Cardiac muscle cell (in vitro differentiated cells and primary cell): ENCODE results near the gene IQGAP2. TPM values are rescaled to one million over a fixed set of nuclear protein-coding genes. Genes with fewer than 3 reads are reported as not detected.

ENCODE experiments used
- DNase-seq, 2 donors: peaks; one replicate each; pipeline versions ENCODE4 v3.0.0 to v3.0.0-alpha.2; 2010 to 2017; ENCODE audit warnings: low read depth in 1 of 2, low spot score in 1 of 2
- H3K27ac ChIP-seq: fragments of 200-600 bp; sonication (generic); 2 replicates; pipeline ENCODE4 v1.5.1; 2016
- H3K27me3 ChIP-seq: fragments of 200-600 bp; sonication (generic); 2 replicates; pipeline ENCODE4 v1.6.0; 2016; ENCODE audit warnings: control low read depth
- H3K36me3 ChIP-seq: fragments of 200-600 bp; sonication (generic); 2 replicates; pipeline ENCODE4 v1.5.1; 2016; ENCODE audit warnings: control low read depth
- H3K4me1 ChIP-seq: fragments of 200-600 bp; sonication (generic); 2 replicates; pipeline ENCODE4 v1.8.1; 2017; ENCODE audit warnings: low read depth, mild to moderate bottlenecking, mixed run types
- H3K4me3 ChIP-seq: fragments of 200-600 bp; sonication (generic); 2 replicates; pipeline ENCODE4 v1.5.1; 2016; ENCODE audit warnings: mild to moderate bottlenecking
- H3K9me3 ChIP-seq: fragments of 200-600 bp; sonication (generic); 2 replicates; pipeline ENCODE4 v1.5.1; 2017; ENCODE audit warnings: low read depth, mild to moderate bottlenecking, control low read depth
- CTCF ChIP-seq: IDR thresholded peaks from 2 replicates; pipeline ENCODE4 v1.5.1; 2012; ENCODE audit warnings: low read depth, mild to moderate bottlenecking, low read length
- polyA plus RNA-seq: library from polyadenylated mRNA; unstranded; fragments of >200 nt; fragmentation: Nextera tagmentation; extraction: Ambion mirVana; gene quantifications from 2 replicates; pipeline ENCODE4 v1.2.1, GENCODE V29; 2016
- total RNA-seq: library from RNA; depleted of rRNA; stranded (reverse); fragments of >200 nt; gene quantifications from 2 replicates; pipeline ENCODE4 v1.2.3, GENCODE V29; 2016

The IQGAP2 gene
- total and polyA plus RNA-seq, 2 experiments from 2014 or later = 4.1 to 10.8 TPM

DNA sequence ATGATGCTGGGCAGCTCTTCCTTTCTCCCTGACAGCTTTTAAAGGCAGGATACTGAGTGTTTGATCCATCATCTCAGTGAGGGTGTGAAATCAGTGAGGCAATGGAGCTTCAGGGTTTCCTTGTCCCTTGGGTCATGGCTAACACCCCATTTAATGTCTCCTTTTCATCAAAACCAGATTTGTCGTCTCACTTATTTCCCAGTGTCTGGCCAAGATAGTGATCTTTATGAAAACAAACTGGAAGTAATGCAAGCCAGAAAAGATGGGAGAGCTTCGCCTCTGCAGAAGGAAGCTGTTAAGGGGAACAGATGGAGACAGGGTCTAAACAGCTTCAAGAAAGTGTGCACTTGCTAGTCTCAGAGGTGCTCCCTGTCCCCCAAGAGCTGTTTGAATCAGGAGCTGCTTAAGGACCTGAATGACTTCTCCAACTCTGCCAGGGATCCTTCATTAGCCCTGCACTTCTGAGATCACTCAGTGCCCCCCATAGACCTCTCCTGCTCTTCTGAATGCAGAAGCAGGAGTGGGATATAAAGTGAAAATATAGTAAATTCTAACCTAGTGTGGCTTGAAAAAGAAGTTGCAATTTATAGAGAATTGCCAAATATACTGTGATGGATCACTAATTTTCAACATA lies 124.0 kb downstream of the IQGAP2 start:
- no peaks in the 10 kb centered on the region for H3K9me3 ChIP-seq
- no peak for DNase-seq
- TF ChIP-seq CTCF = no peak
- no peaks in the 10 kb centered on the region for H3K36me3 ChIP-seq
- no peaks in the 10 kb centered on the region for H3K27me3 ChIP-seq
- no peak overlapping the region for H3K4me3 ChIP-seq
- no peaks in the 10 kb centered on the region for H3K4me1 ChIP-seq
- H3K27ac ChIP-seq = no peak overlapping the region

DNA sequence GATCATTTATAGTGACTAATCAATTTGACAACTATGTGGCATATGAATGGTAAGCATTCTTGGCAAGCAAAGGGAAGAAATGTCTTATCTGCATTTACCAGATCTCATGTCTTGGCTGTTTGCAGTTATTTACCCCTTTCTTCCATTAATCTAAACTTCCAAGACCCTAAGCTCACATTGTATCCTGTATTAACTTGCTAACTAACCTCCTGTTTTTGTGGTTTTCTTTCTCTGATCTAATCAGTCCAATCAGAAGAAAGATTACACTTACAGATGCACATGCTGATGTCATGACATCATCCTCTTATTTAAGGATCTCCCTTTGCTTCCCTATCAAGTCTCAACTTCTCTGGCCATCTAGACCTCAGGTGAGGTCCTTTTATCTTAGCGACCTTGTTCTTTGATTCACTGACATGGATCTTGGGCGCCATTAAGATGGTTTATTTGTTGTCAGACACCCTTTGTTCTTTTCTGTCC lies 124.6 kb downstream of the IQGAP2 start:
- H3K4me3 ChIP-seq = no peak overlapping the region
- H3K27ac ChIP-seq = no peak overlapping the region
- no peaks in the 10 kb centered on the region for H3K36me3 ChIP-seq
- no peaks in the 10 kb centered on the region for H3K27me3 ChIP-seq
- H3K4me1 ChIP-seq = no peaks in the 10 kb centered on the region
- H3K9me3 ChIP-seq = no peaks in the 10 kb centered on the region
- no peak for TF ChIP-seq CTCF
- no peak for DNase-seq

GRCh38 chr5:76528547-76529331 lies 125.7 kb downstream of the IQGAP2 start:
- DNase-seq = no peak
- Histone ChIP-seq H3K4me1 (no peaks in the 10 kb centered on the region), H3K36me3 (no peaks in the 10 kb centered on the region), H3K4me3 (no peak overlapping the region), H3K27ac (no peak overlapping the region), H3K9me3 (no peaks in the 10 kb centered on the region), H3K27me3 (no peaks in the 10 kb centered on the region)
- no peak for TF ChIP-seq CTCF

GRCh38 chr5:76529464-76530344 lies 126.6 kb downstream of the IQGAP2 start:
- no peaks in the 10 kb centered on the region for H3K9me3 ChIP-seq
- no peak for DNase-seq

More at GRCh38 chr5:76529464-76530344, 126.6 kb downstream of the IQGAP2 start:
- H3K36me3 ChIP-seq = no peaks in the 10 kb centered on the region
- H3K4me1 ChIP-seq = no peaks in the 10 kb centered on the region
- H3K27ac ChIP-seq = no peak overlapping the region
- H3K4me3 ChIP-seq = no peak overlapping the region
- H3K27me3 ChIP-seq = no peaks in the 10 kb centered on the region
- TF ChIP-seq CTCF = no peak
